GM19240 (cell line): Measurements from ENCODE around the gene OR10J5.
"Not testable (repeated sequence)": the region's sequence is repeated elsewhere in the genome, so short reads cannot be mapped to it uniquely, and the experiment has no call there.

ENCODE experiments used
- DNase-seq: peaks from one replicate; pipeline ENCODE4 v3.0.0; 2011; ENCODE audit warnings: low spot score; ENCODE audit not compliant: insufficient read length

The OR10J5 gene, protein sequence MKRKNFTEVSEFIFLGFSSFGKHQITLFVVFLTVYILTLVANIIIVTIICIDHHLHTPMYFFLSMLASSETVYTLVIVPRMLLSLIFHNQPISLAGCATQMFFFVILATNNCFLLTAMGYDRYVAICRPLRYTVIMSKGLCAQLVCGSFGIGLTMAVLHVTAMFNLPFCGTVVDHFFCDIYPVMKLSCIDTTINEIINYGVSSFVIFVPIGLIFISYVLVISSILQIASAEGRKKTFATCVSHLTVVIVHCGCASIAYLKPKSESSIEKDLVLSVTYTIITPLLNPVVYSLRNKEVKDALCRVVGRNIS

DNA sequence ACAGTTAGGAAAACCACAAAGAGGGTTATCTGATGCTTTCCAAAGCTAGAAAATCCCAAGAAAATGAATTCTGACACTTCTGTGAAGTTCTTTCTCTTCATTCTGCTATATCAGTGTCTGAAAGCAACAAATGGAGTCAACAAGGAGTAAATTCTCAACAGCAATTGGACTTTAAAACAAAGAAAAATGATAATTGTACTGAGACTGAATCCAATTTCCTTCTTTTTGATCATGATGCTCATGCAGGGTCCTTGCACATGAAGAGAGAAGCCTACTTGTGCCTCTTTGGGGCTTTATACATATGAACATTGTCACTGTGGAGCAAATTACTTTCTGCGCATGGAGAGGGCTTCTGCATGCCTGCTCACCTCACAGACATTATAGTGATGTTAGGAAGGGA is at the start of gene OR10J5:
OR10J5 (minus strand) TSS at position 101 of the 400 bp plus-strand sequence; CDS start at position 101, 0 bp downstream.
- no peak for DNase-seq

- no peak for DNase-seq
Measured at GRCh38 chr1:159584536-159584935, 48.7 kb upstream of the OR10J5 start.

DNA sequence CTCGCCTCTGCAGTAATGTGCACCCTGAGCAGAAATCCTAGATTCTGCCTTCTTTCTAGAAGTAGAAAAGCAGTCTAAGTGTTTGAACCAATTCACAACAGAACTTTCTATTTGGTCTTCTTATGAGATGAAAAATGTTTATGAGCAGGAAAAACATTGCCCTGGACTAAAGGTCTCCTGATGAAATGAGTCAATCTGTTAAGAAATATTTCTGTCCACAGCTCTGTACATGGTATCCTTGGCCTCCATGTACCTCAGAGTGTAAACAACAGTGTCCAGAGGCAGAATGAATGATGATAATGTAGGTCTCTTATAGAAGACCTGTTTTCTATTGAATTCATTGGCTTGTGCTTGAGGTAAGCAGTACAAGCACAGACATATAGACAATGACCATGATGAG is 45.6 kb upstream of the OR10J5 start:
- DNase-seq: no peak

- DNase-seq: peak; percentile 11
Measured at GRCh38 chr1:159580340-159580739, 44.5 kb upstream of the OR10J5 start.

DNA sequence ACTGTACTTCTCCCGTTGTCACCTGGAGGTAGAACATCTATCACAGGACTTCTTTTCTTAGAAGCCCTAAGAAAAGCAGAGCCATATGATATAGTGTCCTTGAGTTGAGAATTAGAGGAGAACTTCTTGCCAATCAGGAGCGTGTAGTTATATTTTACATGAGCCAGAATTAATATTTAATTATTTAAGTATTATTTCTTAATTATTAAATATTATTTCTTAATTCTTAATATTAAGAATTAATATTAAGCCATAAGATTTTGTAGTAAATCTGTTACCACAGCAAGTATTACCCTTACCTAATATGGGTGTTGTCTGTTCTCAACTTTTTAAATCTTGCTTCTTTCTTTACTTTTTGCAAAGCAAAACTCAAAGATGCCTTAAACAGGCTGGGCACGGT is 41.6 kb upstream of the OR10J5 start:
- no peak for DNase-seq

DNA sequence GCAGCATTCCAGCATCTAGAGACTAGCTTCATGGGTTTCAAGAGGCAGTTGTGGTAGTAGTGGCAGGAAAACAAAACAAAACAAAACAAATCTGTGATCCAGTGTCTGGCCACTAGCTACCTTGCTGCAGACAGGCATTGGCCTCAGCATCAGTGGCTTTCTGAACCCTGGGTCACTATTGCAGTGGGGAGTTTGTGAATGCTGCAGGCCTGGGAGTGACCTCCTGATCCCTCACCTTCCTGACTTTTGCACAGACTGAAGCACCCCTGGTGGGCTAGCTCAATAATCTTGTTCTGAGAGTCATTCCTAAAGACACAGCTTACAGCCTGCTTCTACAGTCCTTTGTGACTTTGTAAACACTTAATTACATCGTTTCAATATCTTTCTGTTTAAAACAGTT is 26.9 kb upstream of the OR10J5 start:
- DNase-seq: no peak

GRCh38 chr1:159561497-159561896 is 25.7 kb upstream of the OR10J5 start:
- DNase-seq: no peak

- DNase-seq: no peak
Measured at GRCh38 chr1:159560599-159560998, 24.8 kb upstream of the OR10J5 start.

DNA sequence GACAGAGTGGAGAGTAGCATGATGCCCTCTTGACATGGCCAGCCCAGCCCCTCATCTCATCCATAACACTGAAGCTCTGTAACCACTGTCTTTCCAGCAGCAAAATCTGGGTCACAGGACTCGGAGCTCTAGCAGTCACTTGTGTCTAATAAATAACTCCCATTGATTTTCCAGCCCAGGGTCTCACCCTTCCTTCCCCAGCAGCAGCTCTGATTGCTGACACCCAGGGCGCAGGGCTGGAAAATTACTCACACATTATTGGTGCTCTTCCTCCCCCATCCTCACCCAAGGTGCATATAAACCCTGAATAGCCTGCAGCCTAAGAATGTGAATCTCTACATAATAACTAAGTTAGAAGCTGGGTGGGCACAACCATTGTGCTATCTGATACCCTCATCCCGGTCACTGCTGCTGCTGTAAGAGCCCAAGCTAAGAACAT is 21.1 kb upstream of the OR10J5 start:
- no peak for DNase-seq

DNA sequence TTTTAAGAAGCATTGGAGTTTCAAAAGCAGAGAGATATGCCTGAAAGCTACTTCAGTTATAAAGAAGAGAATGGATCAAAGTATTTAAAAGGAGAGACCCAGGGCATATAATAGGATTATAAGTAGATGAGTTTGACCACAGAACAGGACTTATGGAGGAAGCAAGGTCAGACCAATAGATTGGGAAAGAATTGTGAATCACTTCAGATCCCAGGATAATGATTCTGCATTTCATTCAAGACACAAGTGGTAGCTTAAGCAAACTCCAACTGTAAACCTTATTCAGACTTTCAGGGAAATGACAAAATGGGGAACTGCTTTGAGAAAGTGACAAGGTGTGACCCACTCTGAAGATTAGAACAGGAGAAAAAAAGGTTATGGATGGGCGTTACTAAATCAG is 18.9 kb upstream of the OR10J5 start:
- no peak for DNase-seq

- no peak for DNase-seq
Measured at GRCh38 chr1:159554261-159554660, 18.5 kb upstream of the OR10J5 start.

DNA sequence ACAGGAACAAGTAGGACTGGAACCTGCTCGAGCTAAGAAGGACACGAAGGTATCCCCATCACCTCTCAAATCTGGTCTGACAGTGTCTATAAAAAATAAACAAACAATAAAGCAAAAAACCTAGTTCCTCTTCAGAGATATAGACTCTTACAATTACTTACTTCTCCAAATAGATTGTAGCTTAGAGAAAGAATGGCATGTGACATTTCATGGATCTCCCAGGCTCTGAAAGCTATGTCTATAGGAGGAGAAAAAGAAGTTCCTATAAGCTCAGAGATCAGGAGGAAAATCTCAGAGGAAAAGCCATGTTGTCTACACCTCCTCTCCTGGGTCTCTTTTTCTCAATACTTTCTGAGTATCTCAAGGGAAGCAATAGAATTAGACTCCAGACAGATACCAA is 12.3 kb upstream of the OR10J5 start:
- DNase-seq: no peak

- DNase-seq: no peak
Measured at GRCh38 chr1:159532922-159533321, 2.9 kb downstream of the OR10J5 start.

DNA sequence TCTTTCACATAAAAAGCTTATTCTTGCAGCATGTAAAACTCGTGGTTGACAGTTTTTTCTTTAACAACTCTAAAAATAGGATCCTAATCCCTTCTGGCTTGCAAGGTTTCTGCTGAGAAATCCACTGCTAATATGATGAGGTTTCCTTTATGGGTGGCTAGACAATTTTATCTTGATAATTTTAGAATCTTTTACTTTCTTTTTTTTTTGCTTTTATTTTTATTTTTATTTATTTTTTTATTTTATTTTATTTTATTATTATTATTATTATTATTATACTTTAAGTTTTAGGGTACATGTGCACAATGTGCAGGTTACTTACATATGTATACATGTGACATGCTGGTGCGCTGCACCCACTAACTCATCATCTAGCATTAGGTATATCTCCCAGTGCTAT is 11.0 kb downstream of the OR10J5 start:
- not testable (repeated sequence) for DNase-seq

GRCh38 chr1:159510229-159510541 is 25.6 kb downstream of the OR10J5 start:
- no peak for DNase-seq

DNA sequence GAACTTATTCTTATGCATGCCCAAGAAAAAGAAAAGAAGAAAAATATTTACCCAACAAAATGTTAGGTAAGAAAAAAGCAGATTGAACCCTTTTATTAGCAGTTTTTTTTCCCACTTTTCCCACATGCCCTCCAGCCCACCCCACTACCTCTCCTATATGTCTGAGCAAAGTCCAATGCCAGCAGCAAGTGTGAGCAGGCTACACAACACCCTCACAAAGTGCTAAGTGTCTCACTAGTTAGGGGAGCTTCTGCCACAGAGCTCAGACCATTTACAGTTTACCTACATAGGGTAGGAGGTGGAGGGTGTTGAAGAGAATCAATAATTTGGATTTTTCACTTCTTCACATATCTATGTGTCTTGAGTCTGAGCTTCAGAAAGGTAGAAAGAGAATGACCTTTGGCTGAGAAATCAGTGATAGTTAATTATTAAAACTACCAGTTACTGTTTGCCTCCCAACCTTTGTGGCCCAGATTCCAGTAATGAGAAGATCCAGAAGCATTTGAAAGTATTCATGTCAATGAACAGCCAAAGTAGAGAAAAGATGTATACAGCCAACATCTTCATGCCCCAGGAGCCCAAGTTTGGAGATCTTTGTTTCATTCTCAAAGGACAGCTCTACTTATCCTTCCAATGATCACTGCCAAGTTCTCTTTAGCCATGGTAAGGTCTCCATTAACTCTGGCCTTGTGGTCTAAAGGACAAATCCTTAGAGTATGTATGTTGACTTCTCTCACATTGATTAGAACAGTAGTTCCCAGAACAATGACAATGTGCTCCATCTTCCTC is 26.2 kb downstream of the OR10J5 start:
- no peak for DNase-seq

GRCh38 chr1:159508951-159509350 is 26.9 kb downstream of the OR10J5 start:
- DNase-seq: no peak

- no peak for DNase-seq
Measured at GRCh38 chr1:159505676-159506075, 30.1 kb downstream of the OR10J5 start.

GRCh38 chr1:159501082-159501481 is 34.7 kb downstream of the OR10J5 start:
- DNase-seq: no peak

DNA sequence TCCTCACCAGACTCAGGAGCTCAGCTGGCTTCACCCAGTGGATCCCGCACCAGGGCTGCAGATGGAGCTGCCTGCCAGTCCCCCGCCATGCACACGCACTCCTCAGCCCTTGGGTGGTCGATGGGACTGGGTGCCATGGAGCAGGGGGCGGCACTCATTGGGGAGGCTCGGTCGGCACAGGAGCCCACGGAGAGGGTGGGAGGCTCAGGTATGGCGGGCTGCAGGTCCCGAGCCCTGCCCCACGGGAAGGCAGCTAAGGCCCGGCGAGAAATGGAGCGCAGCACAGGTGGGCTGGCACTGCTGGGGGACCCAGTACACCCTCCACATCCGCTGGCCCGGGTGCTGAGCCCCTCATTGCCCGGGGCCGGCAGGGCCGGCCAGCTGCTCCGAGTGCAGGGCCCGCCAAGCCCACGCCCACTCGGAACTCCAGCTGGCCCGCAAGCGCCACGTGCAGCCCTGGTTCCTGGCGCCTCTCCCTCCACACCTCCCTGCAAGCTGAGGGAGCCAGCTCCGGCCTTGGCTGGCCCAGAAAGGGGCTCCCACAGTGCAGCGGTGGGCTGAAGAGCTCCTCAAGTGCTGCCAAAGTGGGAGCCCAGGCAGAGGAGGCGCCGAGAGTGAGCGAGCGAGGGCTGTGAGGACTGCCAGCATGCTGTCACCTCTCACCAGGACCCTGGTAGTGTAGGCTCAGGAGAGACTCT is 41.1 kb downstream of the OR10J5 start:
- DNase-seq: not testable (repeated sequence)

- DNase-seq: no peak
Measured at GRCh38 chr1:159493354-159493753, 42.5 kb downstream of the OR10J5 start.

DNA sequence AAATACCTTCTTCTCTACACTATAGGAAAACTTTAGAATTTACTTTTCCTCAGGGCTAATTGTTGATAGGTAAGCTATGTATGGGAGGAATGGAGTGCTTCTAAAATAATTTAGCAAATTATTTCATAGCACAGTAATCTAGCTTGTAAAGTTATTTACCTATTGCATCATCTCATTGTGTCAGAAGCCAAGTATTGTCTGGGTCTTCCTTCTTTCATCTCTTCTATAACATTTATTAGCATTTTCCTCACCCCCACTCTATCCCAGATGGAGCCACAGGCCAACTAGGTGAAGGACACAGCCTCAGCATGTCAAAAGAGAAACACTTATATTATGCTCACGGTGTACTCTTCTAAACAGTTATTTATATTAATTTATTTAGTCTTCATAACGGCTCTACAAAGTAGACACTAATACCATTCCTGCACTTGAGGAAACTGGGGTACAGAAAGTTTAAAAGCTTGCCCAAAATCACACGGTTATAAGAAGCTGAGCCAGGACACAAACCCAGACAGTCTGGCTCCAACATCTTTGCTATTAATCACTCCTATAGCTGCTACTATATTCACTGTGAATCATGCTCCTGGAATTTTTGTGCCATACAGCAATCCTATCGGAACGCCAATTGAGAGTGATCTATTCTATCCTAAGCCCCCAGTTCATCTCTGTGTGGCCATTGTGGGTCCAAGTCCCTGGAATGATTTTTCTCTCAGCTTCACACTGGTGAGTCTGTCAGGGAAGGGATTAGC is 43.1 kb downstream of the OR10J5 start:
- no peak for DNase-seq
